Measurements from ENCODE around the gene RAB3A. TPM values are rescaled to one million over a fixed set of nuclear protein-coding genes. Genes with fewer than 3 reads are reported as not detected.
A peak's percentile ranks its signal among the peaks of the same experiment; 100 is the strongest.

RAB3A gene
- total and polyA plus RNA-seq, 9 of the 15 experiments (the other 6 are each of a cell fraction or from before 2014, with no cell fraction given): 0.17 to 5.1 (median 0.90) TPM; not detected in 1

DNA sequence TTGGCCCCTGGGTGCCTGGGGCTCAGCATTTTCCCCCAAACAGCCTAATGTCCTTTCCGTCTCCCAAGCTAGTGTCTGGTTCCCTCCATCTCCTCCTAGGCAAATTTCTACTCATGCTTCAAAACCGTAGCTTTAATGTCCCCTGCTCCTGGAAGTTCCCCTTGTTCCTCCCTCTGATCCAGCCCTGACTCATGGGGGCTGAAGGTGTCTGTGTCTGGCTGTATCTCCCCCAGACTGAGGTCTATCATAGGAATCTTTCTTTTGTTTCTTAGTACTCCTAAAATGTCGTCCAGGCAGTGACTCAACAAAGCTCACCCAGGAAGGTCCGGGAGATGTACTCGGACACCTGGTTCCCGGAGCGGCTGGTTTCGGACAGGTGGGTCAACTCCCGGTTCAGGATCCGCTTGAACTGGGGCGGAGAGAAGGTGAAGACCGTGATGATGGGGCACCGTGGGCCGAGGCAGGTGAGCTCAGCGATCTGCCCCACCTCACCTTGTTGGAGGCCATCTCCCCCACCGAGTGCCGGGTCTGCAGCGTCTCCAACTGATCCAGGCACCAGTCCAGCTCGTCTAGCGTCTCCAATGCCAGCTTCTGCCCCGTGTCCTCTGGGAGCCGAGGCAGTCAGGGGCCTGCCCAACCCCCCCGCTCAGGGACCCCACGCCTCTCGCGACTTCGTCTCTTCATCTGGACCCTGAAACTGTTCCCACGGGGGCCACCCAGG lies 16.2 kb upstream of the RAB3A start:
- H3K4me1 ChIP-seq (replicated peaks in 1 of 2; ENCODE audit: control insufficient read depth in 2 of 2, insufficient read depth in 2 of 2, low read length in 2 of 2): peaks cover 20 to 52% of the 10 kb centered on the region in 2 experiments; a peak in 4 of 5 replicates
- no peaks in the 10 kb centered on the region for H3K79me2 ChIP-seq (ENCODE audit: control insufficient read depth, insufficient read depth, low read length)
- no peaks in the 10 kb centered on the region for H3K9me1 ChIP-seq (ENCODE audit: control insufficient read depth, insufficient read depth, low read length)
- TF ChIP-seq XRCC4 (IDR thresholded peaks at IDR 0.05; ENCODE audit: extremely low read depth, insufficient read depth, insufficient read length) (no peak), HNRNPLL (IDR thresholded peaks at IDR 0.05; ENCODE audit: low read depth, low read length, poor library complexity, severe bottlenecking) (no peak), SMAD2 (IDR thresholded peaks at IDR 0.05; ENCODE audit: low read depth, low read length) (no peak), TRIM28 (IDR thresholded peaks at IDR 0.05) (no peak), BRD4 (IDR thresholded peaks at IDR 0.05) (no peak), ZNF79 (CRISPR knock-in tag; IDR thresholded peaks at IDR 0.05; ENCODE audit: low read depth) (no peak)
- TF ChIP-seq, protein P1, sequence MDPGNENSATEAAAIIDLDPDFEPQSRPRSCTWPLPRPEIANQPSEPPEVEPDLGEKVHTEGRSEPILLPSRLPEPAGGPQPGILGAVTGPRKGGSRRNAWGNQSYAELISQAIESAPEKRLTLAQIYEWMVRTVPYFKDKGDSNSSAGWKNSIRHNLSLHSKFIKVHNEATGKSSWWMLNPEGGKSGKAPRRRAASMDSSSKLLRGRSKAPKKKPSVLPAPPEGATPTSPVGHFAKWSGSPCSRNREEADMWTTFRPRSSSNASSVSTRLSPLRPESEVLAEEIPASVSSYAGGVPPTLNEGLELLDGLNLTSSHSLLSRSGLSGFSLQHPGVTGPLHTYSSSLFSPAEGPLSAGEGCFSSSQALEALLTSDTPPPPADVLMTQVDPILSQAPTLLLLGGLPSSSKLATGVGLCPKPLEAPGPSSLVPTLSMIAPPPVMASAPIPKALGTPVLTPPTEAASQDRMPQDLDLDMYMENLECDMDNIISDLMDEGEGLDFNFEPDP (CRISPR knock-in tag; IDR thresholded peaks at IDR 0.05): no peak
- TF ChIP-seq, protein P2, sequence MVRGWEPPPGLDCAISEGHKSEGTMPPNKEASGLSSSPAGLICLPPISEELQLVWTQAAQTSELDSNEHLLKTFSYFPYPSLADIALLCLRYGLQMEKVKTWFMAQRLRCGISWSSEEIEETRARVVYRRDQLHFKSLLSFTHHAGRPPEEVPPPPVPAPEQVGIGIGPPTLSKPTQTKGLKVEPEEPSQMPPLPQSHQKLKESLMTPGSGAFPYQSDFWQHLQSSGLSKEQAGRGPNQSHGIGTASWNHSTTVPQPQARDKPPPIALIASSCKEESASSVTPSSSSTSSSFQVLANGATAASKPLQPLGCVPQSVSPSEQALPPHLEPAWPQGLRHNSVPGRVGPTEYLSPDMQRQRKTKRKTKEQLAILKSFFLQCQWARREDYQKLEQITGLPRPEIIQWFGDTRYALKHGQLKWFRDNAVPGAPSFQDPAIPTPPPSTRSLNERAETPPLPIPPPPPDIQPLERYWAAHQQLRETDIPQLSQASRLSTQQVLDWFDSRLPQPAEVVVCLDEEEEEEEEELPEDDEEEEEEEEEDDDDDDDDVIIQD (CRISPR knock-in tag; IDR thresholded peaks at IDR 0.05): no peak
- no peak for ATAC-seq
- 0 out of 2 replicates have a peak overlapping the region, but pooled peaks have one; percentile 12 for H3K4me2 ChIP-seq (ENCODE audit: insufficient read depth, low read length)
- peak overlapping the region in 1 of 2 experiments; percentile 78; a peak in 2 of 4 replicates for H3K9ac ChIP-seq (ENCODE audit: insufficient read depth in 1 of 2, low read depth in 2 of 2, low read length in 2 of 2)
- no TSS peak for BruUV-seq (replicated peaks)
- H3K36me3 ChIP-seq (ENCODE audit: control insufficient read depth, insufficient read depth, low read length): no peaks in the 10 kb centered on the region
- H4K20me1 ChIP-seq (replicated peaks; ENCODE audit: control insufficient read depth, insufficient read depth, low read length): no peaks in the 10 kb centered on the region
- intact Hi-C loops (cut with micrococcal nuclease) (no loop called here), in situ Hi-C loops (cut with MboI) (no loop called here)
- no peaks in the 10 kb centered on the region for H3K9me3 ChIP-seq (replicated peaks; ENCODE audit: control insufficient read depth, insufficient read depth, low read depth, low read length)
- no peak for FAIRE-seq
- no peak overlapping the region for H3K4me3 ChIP-seq
- H3K27me3 ChIP-seq (ENCODE audit: control insufficient read depth in 2 of 2, insufficient read depth in 2 of 2, low read length in 2 of 2): no peaks in the 10 kb centered on the region
- no peak overlapping the region for H3K27ac ChIP-seq (ENCODE audit: extremely low read depth, low read depth, low read length)
- CTCF ChIA-PET (ENCODE audit: low intra/inter-chr PET ratio): no interaction called here
- DNase-seq (ENCODE audit: extremely low read depth in 1 of 4, low spot score in 3 of 4): no peak
- 50% methylated on average over 25 of the region's 28 CpGs for WGBS (ENCODE audit: insufficient coverage, low coverage, missing lambda C conversion rate)
- H2AFZ ChIP-seq (ENCODE audit: low read depth, low read length): peak overlapping the region; percentile 57; the same call in 1 of the 2 replicates
- POLR2A ChIA-PET: interaction anchor here (0.6 to 1.2 kb wide), 3 partner anchors 59 to 687 kb away, joined by 3 to 6 read pairs (median 3); no protein-coding TSS in a partner anchor
